OCI-LY1 (cell line): ENCODE measurements around the gene PRR36.

ENCODE experiments used
- H2AFZ ChIP-seq: fragments of 200-600 bp; sonication (generic), shearing (Covaris generic); 2 replicates; pipeline ENCODE4 v1.6.0; 2014; ENCODE audit warnings: antibody characterized with exemption, mild to moderate bottlenecking, low read length
- H3F3A ChIP-seq: fragments of 200-600 bp; sonication (generic), shearing (Covaris generic); 2 replicates; pipeline ENCODE4 v1.6.0; 2014; ENCODE audit warnings: mild to moderate bottlenecking, antibody characterized with exemption, low read length, moderate library complexity; ENCODE audit not compliant: insufficient read depth
- H3K27ac ChIP-seq: fragments of 200-600 bp; sonication (generic); 2 replicates; pipeline ENCODE4 v1.5.1; 2014; ENCODE audit warnings: low read length, mixed run types, mild to moderate bottlenecking, low read depth; ENCODE audit not compliant: poor library complexity, severe bottlenecking
- H3K27me3 ChIP-seq: fragments of 200-600 bp; sonication (generic); 2 replicates; pipeline ENCODE4 v1.6.0; 2014; ENCODE audit warnings: antibody characterized with exemption, mild to moderate bottlenecking, low read length, moderate library complexity; ENCODE audit not compliant: insufficient read depth
- H3K36me3 ChIP-seq: fragments of 200-600 bp; sonication (generic); 2 replicates; pipeline ENCODE4 v1.6.1; 2014; ENCODE audit warnings: mild to moderate bottlenecking, antibody characterized with exemption, low read length, moderate library complexity, mixed read lengths; ENCODE audit not compliant: insufficient read depth
- H3K4me1 ChIP-seq: fragments of 200-600 bp; sonication (generic); 2 replicates; pipeline ENCODE4 v1.5.1; 2014; ENCODE audit warnings: mild to moderate bottlenecking, low read length, moderate library complexity; ENCODE audit not compliant: insufficient read depth, severe bottlenecking
- H3K4me2 ChIP-seq: fragments of 200-600 bp; sonication (generic), shearing (Covaris generic); 2 replicates; pipeline ENCODE4 v1.6.1; 2014; ENCODE audit warnings: low read length
- H3K4me3 ChIP-seq: fragments of 200-600 bp; sonication (generic); 2 replicates; pipeline ENCODE4 v1.5.1; 2014; ENCODE audit warnings: low read length, low read depth, mild to moderate bottlenecking, mixed read lengths; ENCODE audit not compliant: poor library complexity, severe bottlenecking
- H3K79me2 ChIP-seq: fragments of 200-600 bp; shearing (Covaris generic); 2 replicates; pipeline ENCODE4 v1.6.1; 2016; ENCODE audit warnings: mixed run types, low read length, mixed read lengths; ENCODE audit not compliant: insufficient read depth
- H3K9ac ChIP-seq: fragments of 200-600 bp; sonication (generic), shearing (Covaris generic); 2 replicates; pipeline ENCODE4 v1.6.1; 2014; ENCODE audit warnings: mild to moderate bottlenecking, low read length, mixed read lengths
- H3K9me2 ChIP-seq: fragments of 200-600 bp; sonication (generic), shearing (Covaris generic); 2 replicates; pipeline ENCODE4 v1.6.1; 2014; ENCODE audit warnings: low read depth, mild to moderate bottlenecking, low read length, mixed read lengths
- H3K9me3 ChIP-seq: fragments of 200-600 bp; shearing (Covaris generic); 2 replicates; pipeline ENCODE4 v1.6.1; 2014; ENCODE audit warnings: low read length, mixed read lengths
- H4K20me1 ChIP-seq: fragments of 200-600 bp; sonication (generic), shearing (Covaris generic); 2 replicates; pipeline ENCODE4 v1.6.0; 2016; ENCODE audit warnings: mild to moderate bottlenecking, low read length; ENCODE audit not compliant: insufficient read depth
- EZH2 ChIP-seq: fragments of 200-600 bp; sonication (generic), shearing (Covaris generic); IDR thresholded peaks from 2 replicates; pipeline ENCODE4 v1.8.0; 2017; ENCODE audit warnings: borderline replicate concordance, mixed run types, mild to moderate bottlenecking, antibody characterized with exemption, low read length, moderate library complexity, mixed read lengths
- TF ChIP-seq, protein P1 (sequence below): fragments of 200-600 bp; sonication (generic), shearing (Covaris generic); IDR thresholded peaks from 2 replicates; pipeline ENCODE4 v1.5.1; 2017; ENCODE audit warnings: mild to moderate bottlenecking, antibody characterized with exemption, low read length, moderate library complexity, mixed read lengths

The PRR36 gene

GRCh38 chr19:7833225-7834099, 40.7 kb downstream of the PRR36 start:
- Histone ChIP-seq H3K4me2 (no peak overlapping the region), H3K79me2 (no peaks in the 10 kb centered on the region), H3K4me3 (no peak overlapping the region), H3K27ac (no peak overlapping the region), H2AFZ (no peak overlapping the region), H3K9me2 (no peaks in the 10 kb centered on the region), H3K36me3 (no peaks in the 10 kb centered on the region), H3K27me3 (no peaks in the 10 kb centered on the region), H3K4me1 (peaks cover 14% of the 10 kb centered on the region), H3F3A (no peaks in the 10 kb centered on the region), H4K20me1 (no peaks in the 10 kb centered on the region), H3K9ac (no peak overlapping the region), H3K9me3 (no peaks in the 10 kb centered on the region)
- no peak for TF ChIP-seq EZH2
- TF ChIP-seq, protein P1, sequence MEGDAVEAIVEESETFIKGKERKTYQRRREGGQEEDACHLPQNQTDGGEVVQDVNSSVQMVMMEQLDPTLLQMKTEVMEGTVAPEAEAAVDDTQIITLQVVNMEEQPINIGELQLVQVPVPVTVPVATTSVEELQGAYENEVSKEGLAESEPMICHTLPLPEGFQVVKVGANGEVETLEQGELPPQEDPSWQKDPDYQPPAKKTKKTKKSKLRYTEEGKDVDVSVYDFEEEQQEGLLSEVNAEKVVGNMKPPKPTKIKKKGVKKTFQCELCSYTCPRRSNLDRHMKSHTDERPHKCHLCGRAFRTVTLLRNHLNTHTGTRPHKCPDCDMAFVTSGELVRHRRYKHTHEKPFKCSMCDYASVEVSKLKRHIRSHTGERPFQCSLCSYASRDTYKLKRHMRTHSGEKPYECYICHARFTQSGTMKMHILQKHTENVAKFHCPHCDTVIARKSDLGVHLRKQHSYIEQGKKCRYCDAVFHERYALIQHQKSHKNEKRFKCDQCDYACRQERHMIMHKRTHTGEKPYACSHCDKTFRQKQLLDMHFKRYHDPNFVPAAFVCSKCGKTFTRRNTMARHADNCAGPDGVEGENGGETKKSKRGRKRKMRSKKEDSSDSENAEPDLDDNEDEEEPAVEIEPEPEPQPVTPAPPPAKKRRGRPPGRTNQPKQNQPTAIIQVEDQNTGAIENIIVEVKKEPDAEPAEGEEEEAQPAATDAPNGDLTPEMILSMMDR: no peak

DNA sequence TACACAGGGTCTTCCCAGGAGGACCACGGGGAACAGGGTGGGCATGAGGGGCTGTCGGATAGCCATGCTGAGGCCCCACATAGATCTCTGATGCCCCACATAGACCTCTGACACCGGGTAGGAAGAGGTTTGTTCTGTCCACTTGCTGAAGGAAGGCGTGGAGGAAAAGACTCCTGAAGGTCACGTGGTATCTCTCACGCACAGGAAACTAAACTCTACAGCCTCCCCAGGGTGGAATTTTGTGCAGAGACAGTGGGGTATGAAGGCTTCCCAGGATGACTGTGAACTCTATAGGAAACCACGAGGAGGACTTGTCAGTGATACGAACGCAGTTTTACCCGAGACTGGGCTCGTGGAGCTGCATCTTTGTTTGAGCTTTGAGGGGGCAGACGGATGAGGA, 41.4 kb downstream of the PRR36 start:
- Histone ChIP-seq H3K4me1 (peaks cover 14% of the 10 kb centered on the region), H3K27me3 (no peaks in the 10 kb centered on the region), H3K9me2 (no peaks in the 10 kb centered on the region), H3F3A (no peaks in the 10 kb centered on the region), H3K9me3 (no peaks in the 10 kb centered on the region), H4K20me1 (no peaks in the 10 kb centered on the region), H3K27ac (no peak overlapping the region), H3K36me3 (no peaks in the 10 kb centered on the region), H2AFZ (no peak overlapping the region), H3K79me2 (no peaks in the 10 kb centered on the region), H3K9ac (no peak overlapping the region), H3K4me2 (no peak overlapping the region), H3K4me3 (no peak overlapping the region)
- no peak for TF ChIP-seq EZH2
- TF ChIP-seq, protein P1: no peak

DNA sequence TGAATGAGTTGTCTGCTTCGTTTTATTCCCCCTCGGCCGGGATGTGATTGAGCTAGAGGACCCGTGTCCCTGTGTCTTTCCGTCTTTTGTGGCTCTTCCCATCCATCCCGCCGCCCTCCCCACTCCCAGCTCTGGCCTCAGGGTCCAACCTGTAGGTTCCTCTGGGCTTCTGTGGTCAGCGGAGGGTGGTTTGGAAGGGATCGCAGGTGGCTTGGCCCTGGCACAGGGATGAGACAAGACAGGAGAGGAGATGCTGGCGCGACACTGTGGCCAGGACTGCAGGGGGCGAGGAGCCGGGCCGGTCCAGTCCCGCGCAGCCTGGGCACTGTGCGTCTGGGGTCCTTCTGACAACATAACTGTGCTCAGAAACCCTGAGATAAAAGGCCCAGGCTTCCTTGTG, 42.2 kb downstream of the PRR36 start:
- H3K4me3 ChIP-seq: no peak overlapping the region

More for the DNA sequence above, 42.2 kb downstream of the PRR36 start:
- Histone ChIP-seq H3K27me3 (no peaks in the 10 kb centered on the region), H2AFZ (no peak overlapping the region), H3K36me3 (no peaks in the 10 kb centered on the region), H3K9me3 (no peaks in the 10 kb centered on the region), H3K9me2 (no peaks in the 10 kb centered on the region), H3F3A (no peaks in the 10 kb centered on the region), H3K4me1 (peaks cover 14% of the 10 kb centered on the region), H3K4me2 (no peak overlapping the region), H3K27ac (no peak overlapping the region), H3K79me2 (no peaks in the 10 kb centered on the region), H3K9ac (no peak overlapping the region), H4K20me1 (no peaks in the 10 kb centered on the region)
- TF ChIP-seq EZH2: no peak
- TF ChIP-seq, protein P1: no peak
